ENCODE measurements around the gene WDR90.
A peak's percentile ranks its signal among the peaks of the same experiment; 100 is the strongest.
"Not testable (repeated sequence)": the region's sequence is repeated elsewhere in the genome, so short reads cannot be mapped to it uniquely, and the experiment has no call there.

Gene WDR90

DNA sequence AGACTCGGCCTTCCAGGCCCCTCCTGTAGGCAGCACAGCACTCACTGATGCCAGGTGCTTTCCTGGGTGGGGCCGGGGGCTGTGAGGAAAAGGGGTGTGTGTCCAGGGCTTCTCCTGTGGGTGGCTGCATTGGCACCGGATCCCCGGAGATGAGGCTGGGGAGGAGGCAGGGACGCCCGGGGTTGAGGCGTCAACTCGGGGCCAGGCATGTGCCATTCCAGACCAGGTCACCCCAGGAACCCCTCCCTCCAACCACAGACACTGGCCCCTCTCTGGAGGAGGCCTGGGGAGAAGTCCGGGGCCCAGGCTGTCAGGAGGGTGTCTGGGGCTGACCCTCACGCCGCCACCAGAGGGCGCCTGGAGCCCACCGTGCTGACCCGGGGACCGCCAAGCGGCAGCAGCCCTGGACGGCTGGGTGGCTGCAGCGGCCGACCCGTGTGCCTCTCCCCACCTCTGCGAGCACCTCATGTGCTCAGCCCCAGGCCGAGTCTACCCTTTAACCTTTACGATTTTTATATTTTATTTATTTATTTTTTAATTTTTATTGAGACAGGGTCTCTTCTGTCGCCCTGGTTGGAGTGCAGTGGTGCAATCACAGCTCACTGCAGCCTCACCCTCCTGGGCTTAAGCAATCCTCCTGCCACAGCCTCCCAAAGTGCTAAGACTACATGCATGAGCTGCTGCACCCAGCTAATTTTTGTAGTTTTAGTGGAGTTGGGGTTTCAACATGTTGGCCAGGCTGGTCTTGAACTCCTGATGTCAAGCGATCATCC lies 62.6 kb downstream of the WDR90 start (continued):
- peak; percentile 38; the same call in 1 of the 2 replicates for TF ChIP-seq ZBTB20 (tag by site-specific recombination; IDR thresholded peaks at IDR 0.05)
- peak; percentile 45; the same call in 1 of the 2 replicates for TF ChIP-seq KLF17 (tag by site-specific recombination; IDR thresholded peaks at IDR 0.05)
- 0 out of 2 replicates have a peak, but pooled peaks have one; percentile 25 for TF ChIP-seq ZFP69B (tag by site-specific recombination; IDR thresholded peaks at IDR 0.05)
- TF ChIP-seq ZNF561 (tag by site-specific recombination; IDR thresholded peaks at IDR 0.05; ENCODE audit: borderline replicate concordance) = peak; percentile 30; the same call in 1 of the 2 replicates
- TF ChIP-seq CTCF (tag by site-specific recombination; IDR thresholded peaks at IDR 0.05) = peak; percentile 91

GRCh38 chr16:712740-713250 lies 63.6 kb downstream of the WDR90 start:
- not testable (repeated sequence) for H3K36me3 ChIP-seq (ENCODE audit: control insufficient read depth in 2 of 2, insufficient read depth in 1 of 2, low read length in 2 of 2); H3K27ac ChIP-seq (ENCODE audit: extremely low read depth, low read depth, low read length); H3K4me3 ChIP-seq (ENCODE audit: low read depth, low read length); H3K9me3 ChIP-seq (ENCODE audit: control insufficient read depth, insufficient read depth, low read depth, low read length)
- CTCF ChIA-PET = interaction anchor here (0.6 to 5.7 kb wide), 27 partner anchors 7 to 646 kb away, joined by 3 to 119 read pairs (median 5); partner anchors contain the start of genes ANTKMT, CCDC78, CHTF18 and CIAO3
- H3K4me1 ChIP-seq (ENCODE audit: control insufficient read depth, insufficient read depth, low read length) = peaks cover 11% of the 10 kb centered on the region
- POLR2A ChIA-PET = interaction anchor here (0.6 to 2.5 kb wide), 7 partner anchors 8 to 92 kb away, joined by 3 to 12 read pairs (median 3); partner anchors contain the start of genes ANTKMT, CHTF18, CIAO3 and RPUSD1
- peak; percentile 81 for TF ChIP-seq KLF8 (tag by site-specific recombination; IDR thresholded peaks at IDR 0.05)
- TF ChIP-seq, protein P1, sequence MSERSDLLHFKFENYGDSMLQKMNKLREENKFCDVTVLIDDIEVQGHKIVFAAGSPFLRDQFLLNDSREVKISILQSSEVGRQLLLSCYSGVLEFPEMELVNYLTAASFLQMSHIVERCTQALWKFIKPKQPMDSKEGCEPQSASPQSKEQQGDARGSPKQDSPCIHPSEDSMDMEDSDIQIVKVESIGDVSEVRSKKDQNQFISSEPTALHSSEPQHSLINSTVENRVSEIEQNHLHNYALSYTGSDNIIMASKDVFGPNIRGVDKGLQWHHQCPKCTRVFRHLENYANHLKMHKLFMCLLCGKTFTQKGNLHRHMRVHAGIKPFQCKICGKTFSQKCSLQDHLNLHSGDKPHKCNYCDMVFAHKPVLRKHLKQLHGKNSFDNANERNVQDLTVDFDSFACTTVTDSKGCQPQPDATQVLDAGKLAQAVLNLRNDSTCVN (tag by site-specific recombination; optimal IDR thresholded peaks at IDR 0.05) = peak; percentile 28
- peak; percentile 65; the same call in 1 of the 2 replicates for TF ChIP-seq KLF16 (tag by site-specific recombination; IDR thresholded peaks at IDR 0.05)
- TF ChIP-seq SP7 (tag by site-specific recombination; IDR thresholded peaks at IDR 0.05) = peak; percentile 84
- peak; percentile 64; the same call in 1 of the 2 replicates for TF ChIP-seq ZXDB (tag by site-specific recombination; IDR thresholded peaks at IDR 0.05)
- TF ChIP-seq, protein P2, sequence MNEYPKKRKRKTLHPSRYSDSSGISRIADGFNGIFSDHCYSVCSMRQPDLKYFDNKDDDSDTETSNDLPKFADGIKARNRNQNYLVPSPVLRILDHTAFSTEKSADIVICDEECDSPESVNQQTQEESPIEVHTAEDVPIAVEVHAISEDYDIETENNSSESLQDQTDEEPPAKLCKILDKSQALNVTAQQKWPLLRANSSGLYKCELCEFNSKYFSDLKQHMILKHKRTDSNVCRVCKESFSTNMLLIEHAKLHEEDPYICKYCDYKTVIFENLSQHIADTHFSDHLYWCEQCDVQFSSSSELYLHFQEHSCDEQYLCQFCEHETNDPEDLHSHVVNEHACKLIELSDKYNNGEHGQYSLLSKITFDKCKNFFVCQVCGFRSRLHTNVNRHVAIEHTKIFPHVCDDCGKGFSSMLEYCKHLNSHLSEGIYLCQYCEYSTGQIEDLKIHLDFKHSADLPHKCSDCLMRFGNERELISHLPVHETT (tag by site-specific recombination; IDR thresholded peaks at IDR 0.05) = peak; percentile 74; the same call in 1 of the 2 replicates
- TF ChIP-seq SCRT2 (tag by site-specific recombination; IDR thresholded peaks at IDR 0.05) = peak; percentile 58
- peak; percentile 87 for TF ChIP-seq ZBTB8A (tag by site-specific recombination; IDR thresholded peaks at IDR 0.05)
- TF ChIP-seq ZBTB17 (tag by site-specific recombination; IDR thresholded peaks at IDR 0.05) = peak; percentile 84
- peak; percentile 49; the same call in 1 of the 2 replicates for TF ChIP-seq ZNF146 (tag by site-specific recombination; IDR thresholded peaks at IDR 0.05)
- TF ChIP-seq ZNF394 (tag by site-specific recombination; IDR thresholded peaks at IDR 0.05; ENCODE audit: borderline replicate concordance) = peak; percentile 78; the same call in 1 of the 2 replicates
- TF ChIP-seq ZBTB48 (tag by site-specific recombination; IDR thresholded peaks at IDR 0.05) = peak; percentile 79; the same call in 1 of the 2 replicates
- TF ChIP-seq KLF1 (tag by site-specific recombination; IDR thresholded peaks at IDR 0.05) = peak; percentile 67; the same call in 1 of the 2 replicates
- TF ChIP-seq ZNF501 (tag by site-specific recombination; IDR thresholded peaks at IDR 0.05) = peak; percentile 47; the same call in 1 of the 2 replicates
- peak; percentile 92 for TF ChIP-seq ZFHX2 (tag by site-specific recombination; conservative IDR thresholded peaks at IDR 0.05)
- TF ChIP-seq OSR2 (tag by site-specific recombination; IDR thresholded peaks at IDR 0.05) = peak; percentile 29; the same call in 1 of the 2 replicates
- peak; percentile 55 for TF ChIP-seq ZNF654 (tag by site-specific recombination; IDR thresholded peaks at IDR 0.05; ENCODE audit: low read depth)
- TF ChIP-seq ZEB2 (tag by site-specific recombination; IDR thresholded peaks at IDR 0.05) = peak; percentile 73; the same call in 1 of the 2 replicates
- peak; percentile 97 for TF ChIP-seq ZNF2 (tag by site-specific recombination; IDR thresholded peaks at IDR 0.05)
- TF ChIP-seq, protein P3, sequence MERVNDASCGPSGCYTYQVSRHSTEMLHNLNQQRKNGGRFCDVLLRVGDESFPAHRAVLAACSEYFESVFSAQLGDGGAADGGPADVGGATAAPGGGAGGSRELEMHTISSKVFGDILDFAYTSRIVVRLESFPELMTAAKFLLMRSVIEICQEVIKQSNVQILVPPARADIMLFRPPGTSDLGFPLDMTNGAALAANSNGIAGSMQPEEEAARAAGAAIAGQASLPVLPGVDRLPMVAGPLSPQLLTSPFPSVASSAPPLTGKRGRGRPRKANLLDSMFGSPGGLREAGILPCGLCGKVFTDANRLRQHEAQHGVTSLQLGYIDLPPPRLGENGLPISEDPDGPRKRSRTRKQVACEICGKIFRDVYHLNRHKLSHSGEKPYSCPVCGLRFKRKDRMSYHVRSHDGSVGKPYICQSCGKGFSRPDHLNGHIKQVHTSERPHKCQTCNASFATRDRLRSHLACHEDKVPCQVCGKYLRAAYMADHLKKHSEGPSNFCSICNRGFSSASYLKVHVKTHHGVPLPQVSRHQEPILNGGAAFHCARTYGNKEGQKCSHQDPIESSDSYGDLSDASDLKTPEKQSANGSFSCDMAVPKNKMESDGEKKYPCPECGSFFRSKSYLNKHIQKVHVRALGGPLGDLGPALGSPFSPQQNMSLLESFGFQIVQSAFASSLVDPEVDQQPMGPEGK (tag by site-specific recombination; IDR thresholded peaks at IDR 0.05) = peak; percentile 83
- TF ChIP-seq KLF17 (tag by site-specific recombination; IDR thresholded peaks at IDR 0.05) = peak; percentile 78; the same call in 1 of the 2 replicates

Measured in HEK293 (cell line).